ENCODE measurements around the gene LGR6. TPM values are rescaled to one million over a fixed set of nuclear protein-coding genes. Genes with fewer than 3 reads are reported as not detected.

The LGR6 gene
- total RNA-seq, 1 donor from 2014 or later, result 1.8 TPM

- no peak for TF ChIP-seq CTCF (IDR thresholded peaks at IDR 0.05)
- peaks cover 4% of the 10 kb centered on the region for H3K9me3 Mint-ChIP-seq (ENCODE audit: low read depth)
- DNase-seq (ENCODE audit: low spot score), result no peak
- no peak overlapping the region for H3K27ac Mint-ChIP-seq (ENCODE audit: unreplicated experiment)
- H3K4me3 Mint-ChIP-seq (ENCODE audit: unreplicated experiment), result no peak overlapping the region
- H3K36me3 Mint-ChIP-seq (ENCODE audit: low read depth), result peaks cover 14% of the 10 kb centered on the region
- peaks cover 31% of the 10 kb centered on the region for H3K27me3 Mint-ChIP-seq (ENCODE audit: low read depth)
- H3K4me1 Mint-ChIP-seq (ENCODE audit: low read depth), result no peaks in the 10 kb centered on the region
Observed at GRCh38 chr1:202264300-202264699, 70.7 kb downstream of the LGR6 start.

- Mint-ChIP-seq H3K4me3 (ENCODE audit: unreplicated experiment) (no peak overlapping the region), H3K36me3 (ENCODE audit: low read depth) (peaks cover 11% of the 10 kb centered on the region), H3K9me3 (ENCODE audit: low read depth) (peaks cover 4% of the 10 kb centered on the region), H3K27me3 (ENCODE audit: low read depth) (peaks cover 28% of the 10 kb centered on the region), H3K27ac (ENCODE audit: unreplicated experiment) (no peak overlapping the region), H3K4me1 (ENCODE audit: low read depth) (no peaks in the 10 kb centered on the region)
- TF ChIP-seq CTCF (IDR thresholded peaks at IDR 0.05), result no peak
- no peak for DNase-seq (ENCODE audit: low spot score)
Observed at GRCh38 chr1:202264726-202265125, 71.1 kb downstream of the LGR6 start.

- H3K9me3 Mint-ChIP-seq (ENCODE audit: low read depth), result peaks cover 4% of the 10 kb centered on the region
- no peak for TF ChIP-seq CTCF (IDR thresholded peaks at IDR 0.05)
- no peak overlapping the region for H3K4me3 Mint-ChIP-seq (ENCODE audit: unreplicated experiment)
- no peak for DNase-seq (ENCODE audit: low spot score)
- H3K4me1 Mint-ChIP-seq (ENCODE audit: low read depth), result no peaks in the 10 kb centered on the region
- H3K36me3 Mint-ChIP-seq (ENCODE audit: low read depth), result peaks cover 11% of the 10 kb centered on the region
- peaks cover 30% of the 10 kb centered on the region for H3K27me3 Mint-ChIP-seq (ENCODE audit: low read depth)
- H3K27ac Mint-ChIP-seq (ENCODE audit: unreplicated experiment), result no peak overlapping the region
Observed at GRCh38 chr1:202266061-202266765, 72.6 kb downstream of the LGR6 start.

- H3K27ac Mint-ChIP-seq (ENCODE audit: unreplicated experiment), result no peak overlapping the region
- H3K27me3 Mint-ChIP-seq (ENCODE audit: low read depth), result peaks cover 33% of the 10 kb centered on the region
- H3K9me3 Mint-ChIP-seq (ENCODE audit: low read depth), result no peaks in the 10 kb centered on the region
- TF ChIP-seq CTCF (IDR thresholded peaks at IDR 0.05), result no peak
- DNase-seq (ENCODE audit: low spot score), result no peak
- no peaks in the 10 kb centered on the region for H3K4me1 Mint-ChIP-seq (ENCODE audit: low read depth)
- H3K4me3 Mint-ChIP-seq (ENCODE audit: unreplicated experiment), result no peak overlapping the region
- peaks cover 7% of the 10 kb centered on the region for H3K36me3 Mint-ChIP-seq (ENCODE audit: low read depth)
Observed at GRCh38 chr1:202268032-202268431, 74.4 kb downstream of the LGR6 start.

GRCh38 chr1:202268817-202269216 is 75.2 kb downstream of the LGR6 start:
- no peaks in the 10 kb centered on the region for H3K4me1 Mint-ChIP-seq (ENCODE audit: low read depth)
- peaks cover 27% of the 10 kb centered on the region for H3K27me3 Mint-ChIP-seq (ENCODE audit: low read depth)
- no peak overlapping the region for H3K27ac Mint-ChIP-seq (ENCODE audit: unreplicated experiment)
- peaks cover 6% of the 10 kb centered on the region for H3K36me3 Mint-ChIP-seq (ENCODE audit: low read depth)
- TF ChIP-seq CTCF (IDR thresholded peaks at IDR 0.05), result no peak
- no peak for DNase-seq (ENCODE audit: low spot score)
- H3K9me3 Mint-ChIP-seq (ENCODE audit: low read depth), result no peaks in the 10 kb centered on the region
- H3K4me3 Mint-ChIP-seq (ENCODE audit: unreplicated experiment), result no peak overlapping the region
